ENCODE measurements around the gene TBC1D24. TPM values are rescaled to one million over a fixed set of nuclear protein-coding genes. Genes with fewer than 3 reads are reported as not detected.

The TBC1D24 gene
- total and polyA plus RNA-seq, 4 donors, result 0.38 to 15.6 (median 5.0) TPM

- H3K4me3 ChIP-seq (ENCODE audit: low read length in 2 of 2), result no peak overlapping the region
- ATAC-seq (ENCODE audit: low FRiP score) (no peak), DNase-seq (no peak)
- H3K9me3 ChIP-seq (ENCODE audit: control insufficient read depth, low read length), result no peaks in the 10 kb centered on the region
- 91 to 94% methylated on average over 23 of the region's 23 CpGs for WGBS, 2 donors
- no peaks in the 10 kb centered on the region for H3K4me1 ChIP-seq (ENCODE audit: control insufficient read depth in 1 of 2, insufficient read depth in 2 of 2, low read length in 2 of 2)
- intact Hi-C loops (cut with DNase I), result no loop called here
- H3K27me3 ChIP-seq (ENCODE audit: control insufficient read depth in 1 of 2, insufficient read depth in 2 of 2, low read length in 1 of 2), result no peaks in the 10 kb centered on the region
- H3K36me3 ChIP-seq (ENCODE audit: control insufficient read depth in 1 of 2, insufficient read depth in 2 of 2, low read length in 1 of 2), result no peaks in the 10 kb centered on the region
- H3K27ac ChIP-seq (ENCODE audit: low read depth in 1 of 2, low read length in 2 of 2), result no peak overlapping the region
Measured at GRCh38 chr16:2462031-2462866, 12.7 kb upstream of the TBC1D24 start.

DNA sequence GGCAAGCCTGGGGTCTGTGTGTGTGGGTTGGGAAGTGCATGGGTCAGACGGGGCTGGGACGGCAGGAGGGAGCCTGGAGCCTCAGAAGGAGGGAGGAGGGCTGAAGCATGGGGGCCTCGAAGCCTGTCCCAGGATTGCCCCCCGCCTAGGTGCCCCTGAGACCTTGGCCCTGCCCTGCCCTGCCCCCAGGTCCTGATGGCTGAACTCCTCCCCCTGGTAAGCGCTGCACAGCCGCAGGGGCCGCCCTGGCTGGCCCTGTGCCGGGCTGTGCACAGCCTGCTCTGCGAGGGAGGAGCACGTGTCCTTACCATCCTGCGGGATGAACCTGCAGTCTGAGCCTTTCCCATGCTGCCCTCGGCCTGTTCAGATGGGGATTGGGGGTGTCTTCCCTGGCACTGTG lies 10.6 kb upstream of the TBC1D24 start:
- no peak for ATAC-seq (ENCODE audit: low FRiP score)
- Histone ChIP-seq H3K4me1 (ENCODE audit: control insufficient read depth in 1 of 2, insufficient read depth in 2 of 2, low read length in 2 of 2) (no peaks in the 10 kb centered on the region), H3K27ac (ENCODE audit: low read depth in 1 of 2, low read length in 2 of 2) (no peak overlapping the region), H3K9me3 (ENCODE audit: control insufficient read depth, low read length) (no peaks in the 10 kb centered on the region), H3K4me3 (ENCODE audit: low read length in 2 of 2) (no peak overlapping the region), H3K36me3 (ENCODE audit: control insufficient read depth in 1 of 2, insufficient read depth in 2 of 2, low read length in 1 of 2) (no peaks in the 10 kb centered on the region), H3K27me3 (ENCODE audit: control insufficient read depth in 1 of 2, insufficient read depth in 2 of 2, low read length in 1 of 2) (no peaks in the 10 kb centered on the region)
- intact Hi-C loops (cut with DNase I), result no loop called here
- DNase-seq, result no peak
- 78 to 87% methylated on average over 12 of the region's 12 CpGs for WGBS, 2 donors

- 87 to 88% methylated on average over 12 of the region's 12 CpGs for WGBS, 2 donors
- no peaks in the 10 kb centered on the region for H3K36me3 ChIP-seq (ENCODE audit: control insufficient read depth in 1 of 2, insufficient read depth in 2 of 2, low read length in 1 of 2)
- H3K27ac ChIP-seq (ENCODE audit: low read depth in 1 of 2, low read length in 2 of 2), result no peak overlapping the region
- no peaks in the 10 kb centered on the region for H3K9me3 ChIP-seq (ENCODE audit: control insufficient read depth, low read length)
- H3K27me3 ChIP-seq (ENCODE audit: control insufficient read depth in 1 of 2, insufficient read depth in 2 of 2, low read length in 1 of 2), result no peaks in the 10 kb centered on the region
- no peaks in the 10 kb centered on the region for H3K4me1 ChIP-seq (ENCODE audit: control insufficient read depth in 1 of 2, insufficient read depth in 2 of 2, low read length in 2 of 2)
- DNase-seq (no peak), ATAC-seq (ENCODE audit: low FRiP score) (no peak)
- no peak overlapping the region for H3K4me3 ChIP-seq (ENCODE audit: low read length in 2 of 2)
- intact Hi-C loops (cut with DNase I), result no loop called here
Measured at GRCh38 chr16:2465653-2466415, 9.1 kb upstream of the TBC1D24 start.

DNA sequence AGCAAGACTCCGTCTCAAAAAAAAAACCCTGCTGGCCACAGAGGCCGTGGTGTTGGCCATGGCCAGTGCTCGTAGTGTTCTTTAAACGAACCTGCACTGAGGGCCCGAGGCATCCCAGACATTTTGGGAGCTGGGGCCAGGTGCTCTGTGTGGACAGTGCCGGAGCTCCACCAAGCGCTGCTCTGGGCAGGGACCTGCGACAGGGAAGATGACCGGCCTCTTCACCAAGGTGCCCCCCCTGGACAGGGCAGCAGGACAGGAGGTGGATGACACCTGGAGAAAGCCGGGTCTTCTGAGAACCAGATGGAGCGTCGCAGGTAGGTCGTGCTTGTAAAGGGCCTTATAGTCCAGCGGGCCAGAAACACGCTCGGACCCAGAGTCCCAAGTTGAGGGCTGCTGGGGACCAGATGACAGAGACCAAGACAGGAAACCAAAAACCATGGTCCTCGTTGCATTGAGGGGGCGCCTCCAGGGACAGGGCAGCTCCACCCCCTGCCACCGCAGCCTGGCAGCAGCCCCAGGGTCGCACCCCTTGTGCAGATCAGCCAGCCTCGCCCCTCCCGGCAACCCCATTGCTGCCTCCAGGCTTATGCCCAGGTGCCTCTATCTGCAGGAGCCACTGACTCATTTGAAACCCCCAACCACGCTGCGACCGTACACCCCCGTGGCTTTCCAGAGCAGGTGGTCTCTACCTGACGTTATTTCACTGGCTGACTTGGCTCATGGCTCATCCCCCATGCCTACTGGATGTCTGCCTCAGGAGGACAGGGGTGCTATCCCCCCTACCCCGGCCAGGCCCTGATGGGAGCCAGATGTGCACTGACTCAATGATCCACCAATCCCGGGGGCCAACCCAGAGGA lies 8.0 kb upstream of the TBC1D24 start:
- Histone ChIP-seq H3K27me3 (ENCODE audit: control insufficient read depth in 1 of 2, insufficient read depth in 2 of 2, low read length in 1 of 2) (no peaks in the 10 kb centered on the region), H3K27ac (ENCODE audit: low read depth in 1 of 2, low read length in 2 of 2) (no peak overlapping the region), H3K4me1 (ENCODE audit: control insufficient read depth in 1 of 2, insufficient read depth in 2 of 2, low read length in 2 of 2) (no peaks in the 10 kb centered on the region), H3K9me3 (ENCODE audit: control insufficient read depth, low read length) (no peaks in the 10 kb centered on the region), H3K4me3 (ENCODE audit: low read length in 2 of 2) (no peak overlapping the region), H3K36me3 (ENCODE audit: control insufficient read depth in 1 of 2, insufficient read depth in 2 of 2, low read length in 1 of 2) (no peaks in the 10 kb centered on the region)
- 80 to 81% methylated on average over 29 of the region's 29 CpGs for WGBS, 2 donors
- intact Hi-C loops (cut with DNase I), result no loop called here
- ATAC-seq (ENCODE audit: low FRiP score), result no peak
- no peak for DNase-seq

DNA sequence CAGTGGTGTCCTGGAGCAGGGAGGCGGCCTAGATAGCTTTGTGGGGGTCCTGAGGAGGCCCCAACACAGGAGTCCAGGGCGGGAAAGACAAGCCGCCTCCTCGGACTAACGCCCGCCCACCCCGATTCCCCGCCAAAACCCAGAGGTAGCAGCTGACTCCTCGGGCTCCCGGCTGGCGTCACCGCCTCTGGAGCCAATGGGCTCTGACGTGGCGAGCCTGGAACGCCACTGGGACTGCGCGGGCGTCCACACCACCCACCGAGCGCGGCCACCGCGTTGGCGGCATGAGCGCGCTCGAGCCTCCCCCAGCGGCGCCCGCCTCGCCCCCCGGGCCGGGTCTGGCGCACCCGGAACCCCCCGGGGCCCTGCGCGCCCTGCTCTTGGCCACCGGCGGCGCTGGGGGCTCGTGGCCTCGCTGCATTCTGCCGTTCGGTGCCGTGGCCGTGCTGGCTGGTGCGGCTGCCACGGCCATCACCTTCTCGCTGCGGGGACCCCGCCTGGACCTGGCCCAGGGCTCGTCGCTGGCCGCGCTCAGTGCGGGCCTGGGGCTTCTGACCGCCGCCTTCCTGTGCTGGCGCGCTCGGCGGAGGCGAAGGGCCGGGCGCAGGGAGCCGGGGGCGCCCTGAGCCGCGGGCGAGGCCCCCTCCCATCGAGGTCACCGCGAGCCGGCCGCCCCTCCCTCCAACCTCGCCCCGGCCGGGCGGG lies 7.2 kb upstream of the TBC1D24 start:
- H3K4me3 ChIP-seq (ENCODE audit: low read length in 2 of 2), result peak overlapping the region; percentile 17 to 43
- peak; percentile 77 for ATAC-seq (ENCODE audit: low FRiP score)
- 1% methylated on average over 61 to 80 of the region's 80 CpGs for WGBS, 2 donors
- H3K27ac ChIP-seq (ENCODE audit: low read depth in 1 of 2, low read length in 2 of 2), result no peak overlapping the region
- H3K4me1 ChIP-seq (ENCODE audit: control insufficient read depth in 1 of 2, insufficient read depth in 2 of 2, low read length in 2 of 2), result no peaks in the 10 kb centered on the region
- H3K36me3 ChIP-seq (ENCODE audit: control insufficient read depth in 1 of 2, insufficient read depth in 2 of 2, low read length in 1 of 2), result no peaks in the 10 kb centered on the region
- H3K27me3 ChIP-seq (ENCODE audit: control insufficient read depth in 1 of 2, insufficient read depth in 2 of 2, low read length in 1 of 2), result no peaks in the 10 kb centered on the region
- intact Hi-C loops (cut with DNase I), result no loop called here
- H3K9me3 ChIP-seq (ENCODE audit: control insufficient read depth, low read length), result no peaks in the 10 kb centered on the region
- DNase-seq, result peak; percentile 84 to 94

DNA sequence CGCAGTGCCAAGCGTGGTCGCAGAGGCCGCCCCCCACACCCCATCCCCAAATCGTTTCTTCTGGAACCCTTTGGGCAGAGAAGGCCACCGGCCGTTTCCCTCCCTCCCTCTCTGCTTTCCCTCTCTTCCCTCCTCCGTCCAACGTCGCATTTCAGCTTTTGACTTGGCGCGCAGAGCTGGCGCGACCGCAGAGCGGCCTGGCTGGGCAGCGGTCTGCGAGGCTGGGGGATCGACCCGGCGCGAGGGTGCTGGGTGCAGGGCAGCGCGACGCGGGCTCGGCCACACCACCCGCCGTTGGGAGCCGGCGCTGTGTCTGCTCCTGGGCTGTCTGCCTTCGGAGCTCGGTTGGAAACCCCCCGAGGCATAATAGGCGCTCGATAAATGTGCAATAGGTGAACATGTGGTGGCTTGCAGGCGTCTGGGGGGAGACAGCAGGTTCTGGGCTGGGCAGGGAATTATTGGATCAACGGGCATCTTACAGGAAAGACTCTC lies 6.6 kb upstream of the TBC1D24 start:
- 0% methylated on average over 33 to 38 of the region's 38 CpGs for WGBS, 2 donors
- no peaks in the 10 kb centered on the region for H3K4me1 ChIP-seq (ENCODE audit: control insufficient read depth in 1 of 2, insufficient read depth in 2 of 2, low read length in 2 of 2)

GRCh38 chr16:2468725-2469398 lies 6.1 kb upstream of the TBC1D24 start:
- no peak overlapping the region for H3K4me3 ChIP-seq (ENCODE audit: low read length in 2 of 2)
- DNase-seq, result no peak
- no peaks in the 10 kb centered on the region for H3K4me1 ChIP-seq (ENCODE audit: control insufficient read depth in 1 of 2, insufficient read depth in 2 of 2, low read length in 2 of 2)
- no peak overlapping the region for H3K27ac ChIP-seq (ENCODE audit: low read depth in 1 of 2, low read length in 2 of 2)
- intact Hi-C loops (cut with DNase I), result no loop called here
- no peaks in the 10 kb centered on the region for H3K27me3 ChIP-seq (ENCODE audit: control insufficient read depth in 1 of 2, insufficient read depth in 2 of 2, low read length in 1 of 2)
- H3K36me3 ChIP-seq (ENCODE audit: control insufficient read depth in 1 of 2, insufficient read depth in 2 of 2, low read length in 1 of 2), result no peaks in the 10 kb centered on the region
- H3K9me3 ChIP-seq (ENCODE audit: control insufficient read depth, low read length), result no peaks in the 10 kb centered on the region
- WGBS, 2 donors, result 4% methylated on average over 14 of the region's 14 CpGs
- no peak for ATAC-seq (ENCODE audit: low FRiP score)

More for the DNA sequence above, 6.6 kb upstream of the TBC1D24 start:
- intact Hi-C loops (cut with DNase I), result no loop called here
- DNase-seq (no peak), ATAC-seq (ENCODE audit: low FRiP score) (peak; percentile 8)
- H3K9me3 ChIP-seq (ENCODE audit: control insufficient read depth, low read length), result no peaks in the 10 kb centered on the region
- H3K27me3 ChIP-seq (ENCODE audit: control insufficient read depth in 1 of 2, insufficient read depth in 2 of 2, low read length in 1 of 2), result no peaks in the 10 kb centered on the region
- H3K36me3 ChIP-seq (ENCODE audit: control insufficient read depth in 1 of 2, insufficient read depth in 2 of 2, low read length in 1 of 2), result no peaks in the 10 kb centered on the region
- H3K4me3 ChIP-seq (ENCODE audit: low read length in 2 of 2), result peak overlapping the region; percentile 17 to 43
- H3K27ac ChIP-seq (ENCODE audit: low read depth in 1 of 2, low read length in 2 of 2), result no peak overlapping the region
